ENCODE data around the gene THAP8.

Gene THAP8

DNA sequence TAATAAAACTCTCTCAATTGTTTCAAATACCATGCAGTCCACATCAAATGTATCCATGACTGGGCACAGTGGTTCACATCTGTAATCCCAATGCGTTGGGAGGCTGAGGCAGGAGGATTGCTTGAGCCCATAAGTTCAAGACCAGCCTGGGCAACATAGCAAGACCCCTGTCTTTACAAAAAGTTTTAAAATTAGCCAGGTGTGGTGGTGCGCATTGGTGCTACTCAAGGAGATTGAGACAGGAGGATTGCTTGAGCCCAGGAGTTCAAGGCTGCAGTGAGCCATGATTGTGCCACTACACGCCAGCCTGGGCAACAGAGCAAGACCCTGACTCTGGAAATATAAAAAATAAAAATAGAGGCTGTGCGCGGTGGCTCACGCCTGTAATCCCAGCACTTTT lies 26.4 kb downstream of the THAP8 start:
- no peak for DNase-seq

DNA sequence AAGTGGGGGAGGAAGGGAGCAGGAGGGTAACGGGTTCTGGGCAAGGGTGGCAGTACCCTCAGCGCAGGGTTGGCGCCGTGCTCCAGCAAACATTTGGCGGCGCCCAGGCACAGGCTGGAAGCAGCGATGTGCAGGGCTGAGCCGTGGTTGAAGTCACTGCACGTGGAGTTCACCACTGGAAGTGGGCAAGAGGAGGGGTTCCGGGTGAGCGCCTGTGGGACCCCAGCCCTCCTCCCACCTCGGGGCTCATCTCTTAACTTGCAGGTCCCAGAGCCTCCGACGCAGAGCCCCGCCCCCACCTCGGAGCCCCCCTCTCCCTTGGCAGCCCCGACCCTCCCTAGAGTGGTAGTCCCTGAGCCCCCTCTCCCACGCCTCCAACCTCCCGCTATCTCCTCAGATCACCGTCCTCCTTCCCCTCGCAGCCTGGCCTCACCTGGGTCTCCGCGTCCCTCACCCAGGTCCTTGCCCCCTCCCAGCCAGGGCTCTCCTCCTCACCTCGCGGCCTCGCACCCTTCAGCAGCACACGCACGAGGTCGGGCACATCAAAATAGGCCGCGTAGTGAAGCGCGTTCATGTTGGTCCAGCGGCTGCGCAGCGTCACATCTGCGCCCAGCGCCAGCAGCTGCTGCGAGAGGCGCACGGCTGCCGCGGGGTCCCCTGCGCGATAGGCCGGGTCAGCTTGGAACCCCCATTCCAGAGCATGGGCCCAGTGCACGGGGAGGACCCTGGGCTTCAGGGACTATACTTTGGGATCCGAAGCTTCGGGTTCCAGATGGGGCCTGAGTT lies 27.8 kb downstream of the THAP8 start:
- no peak for DNase-seq

DNA sequence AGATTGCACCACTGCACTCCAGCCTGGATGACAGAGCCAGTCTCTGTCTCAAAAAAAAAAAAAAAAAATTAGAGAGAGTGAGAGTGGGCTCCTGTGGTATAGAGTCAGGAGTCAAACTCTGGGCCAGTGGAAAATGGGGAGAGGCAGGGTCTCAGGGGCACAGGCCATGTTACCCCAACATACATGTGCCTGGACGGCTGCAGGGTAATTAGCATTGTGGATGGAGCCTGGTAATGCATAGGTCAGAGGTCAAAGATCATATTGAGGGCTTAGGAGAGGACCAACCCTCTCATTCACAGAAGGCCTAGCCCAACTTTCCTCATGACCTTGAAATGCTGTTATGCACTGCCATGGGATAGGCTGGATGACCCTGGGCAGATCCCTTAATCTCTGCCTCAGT lies 28.5 kb downstream of the THAP8 start:
- no peak for DNase-seq

DNA sequence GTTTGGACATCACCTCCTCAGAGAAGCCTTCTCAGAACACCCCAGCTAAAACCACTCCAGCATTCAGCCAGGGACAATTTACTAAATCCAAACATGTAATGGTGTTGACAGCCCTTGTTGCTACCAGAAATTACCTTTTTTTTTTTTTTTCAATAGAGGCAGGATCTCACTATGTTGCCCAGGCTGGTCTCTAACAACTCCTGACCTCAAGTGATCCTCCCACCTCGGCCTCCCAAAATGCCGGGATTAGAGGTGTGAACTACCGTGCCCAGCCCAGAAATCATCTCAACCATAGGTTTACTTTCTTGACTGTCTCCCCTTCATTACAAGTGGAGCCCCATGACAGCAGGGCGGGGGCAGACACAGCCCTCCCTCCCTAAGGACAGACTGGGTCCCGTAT lies 30.7 kb downstream of the THAP8 start:
- no peak for DNase-seq

DNA sequence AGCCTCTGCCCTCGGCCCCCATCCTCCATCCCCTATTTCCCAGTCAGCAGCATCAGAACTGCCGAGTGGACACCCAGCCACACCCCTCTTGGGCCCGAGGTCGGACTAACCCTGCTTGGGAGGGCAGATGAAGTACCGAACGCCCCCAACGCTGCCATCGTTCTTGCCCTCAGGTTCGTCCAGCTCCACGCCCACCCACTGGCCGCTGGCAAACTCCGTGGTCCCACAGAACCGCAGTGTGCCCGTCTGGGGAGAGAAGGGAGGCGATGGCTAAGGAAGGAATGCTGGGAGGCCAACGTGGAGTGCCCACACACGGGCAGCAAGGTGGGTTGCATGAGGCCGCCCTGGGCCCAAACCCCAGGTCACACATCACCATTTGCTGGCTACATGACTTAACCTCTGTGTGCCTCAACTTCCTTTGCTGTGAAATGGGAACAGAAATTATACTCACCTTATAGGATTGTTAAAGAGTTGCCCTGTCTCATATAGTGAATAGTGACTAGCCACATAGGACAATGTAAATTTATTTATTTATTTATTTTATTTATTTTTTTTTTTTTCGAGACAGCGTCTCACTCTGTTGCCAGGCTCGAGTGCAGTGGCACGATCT lies 34.9 kb downstream of the THAP8 start:
- DNase-seq = no peak

DNA sequence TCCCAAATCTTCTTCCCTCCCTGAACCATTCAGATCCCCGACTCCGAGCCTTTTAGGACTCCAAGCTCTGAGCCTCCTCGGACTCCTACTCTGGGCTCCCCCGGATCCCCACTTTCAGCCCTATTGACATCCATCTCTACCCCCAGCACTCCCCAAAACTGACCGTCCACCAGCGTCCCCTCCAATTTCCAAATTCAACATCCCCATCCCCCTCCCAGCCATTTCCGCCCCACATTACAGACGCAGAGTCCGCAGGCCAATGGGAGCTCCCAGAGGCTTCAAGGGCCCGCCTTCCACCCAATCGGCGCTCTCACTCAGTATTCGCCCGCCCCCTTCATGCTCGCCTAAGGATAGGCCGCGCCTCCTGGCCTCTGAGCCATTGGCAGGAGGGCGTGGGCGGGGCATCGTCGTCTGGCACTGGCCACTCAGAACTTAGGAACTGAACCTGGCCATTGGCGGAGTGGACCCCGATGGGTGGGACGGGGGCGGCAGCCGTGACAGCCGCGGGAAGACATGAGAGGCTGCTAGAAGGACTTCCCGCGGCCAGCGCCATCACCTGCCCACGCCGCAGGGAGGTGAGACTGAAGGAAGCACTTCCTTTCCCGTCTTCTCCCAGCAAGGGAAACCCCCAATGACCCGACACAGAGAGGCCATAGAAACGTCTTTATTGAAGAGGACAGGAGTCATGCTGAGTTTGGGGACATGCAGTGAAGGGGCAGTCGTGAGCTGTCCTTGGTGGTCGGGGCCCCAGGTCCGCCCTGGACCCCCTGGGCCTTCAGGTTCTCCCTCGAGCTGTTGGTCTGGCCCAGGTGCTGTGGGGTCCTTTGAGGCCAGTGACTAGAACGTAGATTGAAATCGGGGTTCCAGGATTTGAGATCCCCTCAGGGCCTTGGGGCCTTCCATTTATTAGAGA lies 39.8 kb downstream of the THAP8 start, which contains the start of gene ALKBH6:
Gene ALKBH6, minus strand, starts transcription at position 202 of the 913 bp plus-strand sequence. CDS start 816 bp downstream, outside the sequence.
- peak; percentile 99 for DNase-seq

DNA sequence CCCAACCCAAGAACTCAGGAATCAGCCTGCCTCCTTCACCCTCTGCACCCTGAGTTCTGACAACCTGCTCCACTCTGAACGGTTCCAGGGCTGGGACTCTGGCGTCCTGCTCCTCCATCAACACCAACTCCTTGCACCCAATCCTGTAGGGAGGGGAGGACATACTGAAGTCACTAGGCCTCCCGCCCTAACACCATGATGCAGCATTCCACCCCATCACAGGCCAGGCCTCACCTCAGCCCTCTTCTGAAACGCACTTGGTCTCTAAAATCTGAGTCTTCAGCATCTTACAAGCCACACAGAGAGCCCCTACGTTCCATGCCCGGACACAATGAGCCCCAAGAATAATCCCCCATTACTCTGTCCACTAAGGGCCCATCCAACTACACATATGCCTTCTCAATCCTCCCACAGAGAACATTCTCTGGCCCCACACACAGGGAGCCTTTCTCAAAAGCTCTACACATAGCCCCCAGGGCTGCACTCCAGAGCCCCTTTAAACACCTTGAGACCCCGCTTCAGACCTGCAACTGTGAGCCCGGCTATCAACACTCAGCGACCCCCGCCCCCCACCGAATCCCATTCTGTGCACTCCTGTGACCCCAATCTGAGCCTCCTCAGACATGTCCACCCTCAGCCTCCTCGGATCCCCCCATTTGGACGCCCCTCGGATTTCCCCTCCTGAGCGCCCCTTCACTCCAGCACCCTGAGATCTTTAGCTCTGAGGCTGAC lies 40.6 kb downstream of the THAP8 start:
- no peak for DNase-seq

DNA sequence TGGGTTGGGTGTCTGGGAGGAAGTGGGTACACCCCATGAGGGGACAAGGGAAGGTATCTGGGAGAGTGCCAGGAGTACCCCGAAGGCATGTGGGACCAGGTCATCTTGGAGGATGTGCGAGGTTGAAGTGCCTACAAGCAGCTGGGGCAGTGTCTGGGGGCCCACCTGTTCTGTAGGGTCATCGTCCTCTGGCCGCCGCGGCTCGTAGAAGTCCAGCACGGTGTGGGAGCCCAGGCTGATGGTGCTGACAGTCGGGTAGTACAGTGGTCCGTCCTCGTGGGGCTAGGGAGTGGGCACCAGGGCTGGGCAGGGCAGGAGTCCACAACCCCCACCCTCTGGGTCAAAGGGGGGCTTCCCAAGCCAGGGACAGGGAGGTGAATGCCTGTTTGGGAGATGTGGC lies 43.7 kb downstream of the THAP8 start:
- no peak for DNase-seq

DNA sequence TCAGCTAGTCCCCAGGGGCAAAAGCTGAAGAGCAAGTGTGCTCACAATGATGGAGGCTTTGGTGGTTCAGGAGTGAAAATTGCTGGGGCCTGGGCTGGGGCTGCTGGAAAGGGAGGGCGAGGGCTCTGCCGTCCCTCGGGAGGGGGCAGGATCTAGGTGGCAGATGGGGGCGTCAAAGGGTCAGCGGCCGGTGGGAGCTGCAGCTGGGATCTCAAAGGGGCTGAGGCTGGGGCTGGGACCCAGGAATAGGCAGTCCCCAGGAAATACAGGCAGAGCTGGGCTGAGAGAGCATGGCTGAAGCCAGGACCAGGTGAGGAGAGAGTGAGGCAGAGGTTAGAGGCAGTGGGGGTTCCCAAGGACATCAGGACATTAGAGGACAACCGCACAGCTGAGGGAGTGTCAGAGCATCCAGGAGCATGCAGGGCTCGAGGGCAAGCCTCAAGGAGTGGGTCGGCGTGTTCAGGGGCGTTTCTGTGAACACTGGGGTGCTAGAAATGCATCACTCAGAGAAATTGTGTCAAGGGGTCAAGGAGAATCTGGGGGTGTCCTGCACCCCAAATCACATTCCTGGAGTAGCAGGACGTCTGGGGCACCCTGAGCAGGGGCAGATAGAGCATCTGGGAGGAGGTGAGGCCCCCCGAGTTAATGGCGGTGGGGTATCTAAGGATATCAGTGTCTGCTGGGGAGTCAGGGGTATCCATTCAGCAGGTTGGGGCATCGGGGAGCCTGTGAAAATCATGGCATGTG lies 44.3 kb downstream of the THAP8 start:
- DNase-seq = no peak

DNA sequence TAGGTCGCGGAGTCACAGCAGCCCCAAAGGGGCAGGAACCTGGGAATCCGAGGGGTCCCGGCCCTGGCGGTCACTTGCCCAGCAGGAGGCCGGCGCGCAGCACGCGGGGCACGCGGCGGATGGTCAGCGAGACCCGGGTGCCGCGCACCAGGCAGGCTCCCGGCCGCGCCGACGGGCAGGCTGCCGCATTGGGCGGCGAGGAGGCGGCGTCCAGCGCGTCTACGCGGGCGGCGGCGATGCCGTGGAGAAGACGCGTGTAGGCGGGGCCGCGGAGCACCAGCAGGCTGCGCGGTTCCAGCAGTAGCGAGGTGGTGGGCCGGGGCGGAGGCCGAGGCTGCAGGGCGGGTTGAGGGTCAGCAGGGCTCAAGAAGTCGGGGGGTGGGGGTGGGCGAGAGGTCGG lies 44.9 kb downstream of the THAP8 start:
- peak; percentile 22 for DNase-seq

DNA sequence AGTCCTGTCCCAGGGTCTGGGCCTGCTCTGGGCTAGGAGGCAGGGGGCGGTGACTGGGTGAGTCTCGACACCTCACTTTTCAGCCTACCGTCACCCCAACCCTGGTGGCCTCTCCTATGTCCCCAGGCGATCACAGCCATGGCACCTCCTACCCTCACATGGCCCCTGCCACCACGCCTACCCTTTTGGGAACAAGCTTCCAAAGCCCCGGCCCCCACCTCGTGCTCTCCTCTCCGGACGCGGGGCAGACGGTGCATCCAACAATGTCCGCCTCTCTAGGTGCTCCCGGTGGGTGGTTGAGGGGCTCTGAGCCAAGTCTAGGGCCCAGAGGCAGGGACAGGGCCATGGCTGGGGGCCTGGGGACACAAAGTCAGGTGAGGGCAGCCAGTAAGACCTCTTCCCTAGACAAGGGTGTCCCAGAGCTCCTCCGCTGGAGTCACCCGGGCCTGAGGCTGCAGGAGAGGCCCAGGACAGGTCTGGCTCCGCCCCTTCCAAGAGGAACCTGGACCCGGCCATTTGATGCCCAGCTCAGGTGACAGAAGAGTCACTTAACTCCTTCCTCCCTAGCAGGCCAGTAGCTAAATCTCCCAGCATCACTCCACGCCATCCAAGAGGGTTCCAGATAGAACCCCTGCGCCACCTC lies 45.6 kb downstream of the THAP8 start, which contains the start of gene SYNE4:
Gene SYNE4, minus strand, starts transcription at position 478 of the 643 bp plus-strand sequence. Its CDS starts 132 bp downstream, at position 346.
- DNase-seq = no peak

DNA sequence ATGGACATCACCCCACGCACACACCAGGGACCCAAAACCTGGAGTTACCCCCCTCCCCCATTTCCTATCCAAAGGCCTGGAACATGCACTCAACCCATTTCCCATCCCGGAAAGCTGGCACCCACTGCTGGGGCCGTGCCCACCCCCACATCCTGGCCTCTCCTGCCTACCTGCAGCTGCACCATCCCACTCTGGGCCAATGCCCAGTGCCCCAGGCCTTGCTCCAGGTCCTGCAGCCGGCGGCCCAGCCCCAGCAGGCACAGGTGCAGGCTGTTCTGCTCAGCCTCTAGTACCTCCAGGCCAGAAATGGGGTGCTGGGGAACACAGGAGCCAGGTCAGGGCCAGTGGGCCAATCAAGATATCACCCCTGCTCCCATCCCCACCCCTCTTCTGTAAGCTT lies 47.1 kb downstream of the THAP8 start:
- no peak for DNase-seq

DNA sequence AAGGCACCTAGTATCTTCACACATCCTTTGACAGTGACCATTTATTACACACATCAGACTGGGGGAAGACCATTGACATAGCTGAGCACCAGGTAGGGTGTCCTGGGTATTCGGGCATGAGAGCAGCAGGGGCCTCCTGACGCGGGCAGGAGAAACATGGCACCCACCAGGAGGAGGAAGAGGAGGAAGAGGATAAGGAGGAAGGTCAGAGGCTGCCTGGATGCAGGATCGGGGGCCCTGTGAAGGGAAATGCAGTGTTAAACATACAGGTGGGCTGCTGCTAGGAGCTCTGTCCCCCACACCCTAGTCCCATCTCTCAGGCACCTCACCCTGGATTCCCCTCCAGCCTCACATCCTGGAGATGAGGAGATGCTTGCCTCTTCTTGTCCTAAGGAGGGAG lies 50.8 kb downstream of the THAP8 start:
- no peak for DNase-seq

DNA sequence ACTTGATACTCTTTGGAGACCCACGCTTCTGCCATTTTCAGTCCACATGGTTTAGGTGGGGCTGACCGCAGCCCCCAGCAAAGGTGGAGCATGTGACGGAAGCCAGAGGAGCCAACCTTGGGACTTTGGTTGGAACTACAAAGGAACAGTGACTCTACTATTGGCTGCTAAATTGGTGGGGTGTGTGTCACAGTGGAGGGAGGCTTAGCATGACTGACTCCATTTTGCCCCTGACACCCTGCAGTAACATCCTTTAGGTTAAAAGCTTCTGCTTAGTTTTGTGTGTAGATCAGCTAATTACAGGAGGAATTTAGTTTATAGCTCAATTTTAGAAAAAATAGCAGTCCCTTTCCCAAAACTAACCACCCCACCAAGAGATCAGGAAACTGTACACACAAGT lies 52.5 kb downstream of the THAP8 start:
- DNase-seq = no peak

DNA sequence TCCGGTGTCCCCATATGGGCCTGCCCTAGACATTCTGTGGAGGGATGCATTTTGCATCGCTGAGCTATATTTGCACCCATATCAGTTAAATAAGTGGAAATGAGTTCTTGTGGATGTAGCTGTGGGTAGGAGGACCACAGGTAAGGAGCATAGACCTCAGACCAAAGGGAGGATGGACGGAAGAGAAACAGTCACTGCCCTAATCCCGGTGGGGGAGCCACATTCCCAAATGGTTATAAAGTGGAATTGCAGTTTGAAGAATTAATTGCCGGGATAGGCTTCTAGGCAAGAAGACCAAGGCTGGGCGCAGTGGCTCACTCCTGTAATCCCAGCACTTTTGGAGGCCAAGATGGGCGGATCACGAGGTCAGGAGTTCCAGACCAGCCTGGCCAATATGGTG lies 57.3 kb downstream of the THAP8 start:
- no peak for DNase-seq

DNA sequence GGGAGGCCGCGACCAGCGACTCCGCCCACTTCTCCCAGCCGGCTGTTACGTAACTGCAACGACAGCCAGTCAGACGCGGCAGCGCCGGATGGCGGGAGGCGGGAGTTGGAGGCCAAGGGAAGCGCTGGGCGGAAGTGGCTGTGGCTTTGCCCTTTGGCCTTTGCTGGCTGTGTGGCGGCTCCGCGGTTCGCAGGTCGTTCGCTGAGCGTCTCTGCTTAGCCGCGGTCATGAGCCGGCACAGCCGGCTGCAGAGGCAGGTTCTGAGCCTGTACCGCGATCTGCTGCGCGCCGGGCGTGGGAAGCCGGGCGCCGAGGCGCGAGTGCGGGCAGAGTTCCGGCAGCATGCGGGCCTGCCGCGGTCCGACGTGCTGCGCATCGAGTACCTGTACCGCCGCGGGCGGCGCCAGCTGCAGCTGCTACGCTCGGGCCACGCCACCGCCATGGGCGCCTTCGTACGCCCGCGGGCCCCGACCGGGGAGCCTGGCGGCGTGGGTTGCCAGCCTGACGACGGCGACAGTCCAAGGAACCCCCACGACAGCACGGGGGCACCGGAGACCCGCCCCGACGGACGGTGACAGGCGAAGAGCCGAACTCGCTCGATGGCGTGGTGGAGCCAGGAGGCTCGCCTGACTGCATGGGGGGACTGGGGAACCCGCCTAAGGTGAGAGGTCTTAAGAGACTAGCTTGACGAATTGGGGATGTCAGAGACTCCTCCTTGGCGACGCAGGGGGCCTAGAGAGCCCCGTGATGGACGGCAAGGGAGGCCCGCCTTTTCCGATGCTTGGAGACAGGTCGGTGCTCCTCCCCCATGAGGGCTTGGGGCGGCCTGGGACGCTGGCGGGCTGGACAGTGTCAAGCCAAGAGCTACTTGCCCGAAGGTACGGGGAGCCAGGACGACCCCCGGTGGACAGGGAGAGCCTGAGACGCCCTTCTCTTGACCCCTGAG lies 58.8 kb downstream of the THAP8 start, which contains the start of gene SDHAF1:
Gene SDHAF1, plus strand, starts transcription at position 141 of the 946 bp plus-strand sequence. Its CDS starts 87 bp downstream, at position 228.
- peak; percentile 91 for DNase-seq

DNA sequence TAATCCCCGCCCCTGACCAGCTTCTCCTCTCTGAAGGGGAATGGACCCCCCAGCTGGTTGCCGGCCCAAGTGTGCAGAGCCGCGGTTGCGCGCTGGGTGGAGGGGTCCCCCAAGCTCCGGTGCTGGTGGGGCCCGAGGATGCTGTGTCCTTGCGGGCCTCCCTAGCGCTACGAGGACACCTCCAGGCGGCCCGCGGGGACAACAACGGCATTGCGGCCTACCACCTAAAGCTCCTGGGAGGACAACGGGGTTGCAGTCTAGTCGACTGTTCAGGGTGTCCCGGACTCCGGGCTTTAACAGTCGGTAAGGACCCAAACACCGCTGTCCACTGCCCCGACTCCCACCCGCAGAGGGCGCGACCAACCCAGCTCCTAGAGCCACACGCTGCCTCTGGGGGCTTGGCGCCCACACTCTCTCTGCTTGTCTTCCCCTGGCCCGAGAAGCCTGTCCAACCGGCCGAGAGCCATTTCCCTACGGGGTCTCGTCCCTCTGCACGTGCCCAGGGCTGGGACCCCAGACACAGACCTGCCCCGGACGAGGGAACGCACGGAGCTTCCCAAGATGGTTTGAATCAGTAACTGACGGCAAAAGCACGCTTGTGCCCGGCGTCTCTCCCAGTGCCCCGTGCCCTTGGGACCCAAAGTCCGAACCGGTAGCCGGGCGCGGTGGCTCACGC lies 60.0 kb downstream of the THAP8 start:
- no peak for DNase-seq

DNA sequence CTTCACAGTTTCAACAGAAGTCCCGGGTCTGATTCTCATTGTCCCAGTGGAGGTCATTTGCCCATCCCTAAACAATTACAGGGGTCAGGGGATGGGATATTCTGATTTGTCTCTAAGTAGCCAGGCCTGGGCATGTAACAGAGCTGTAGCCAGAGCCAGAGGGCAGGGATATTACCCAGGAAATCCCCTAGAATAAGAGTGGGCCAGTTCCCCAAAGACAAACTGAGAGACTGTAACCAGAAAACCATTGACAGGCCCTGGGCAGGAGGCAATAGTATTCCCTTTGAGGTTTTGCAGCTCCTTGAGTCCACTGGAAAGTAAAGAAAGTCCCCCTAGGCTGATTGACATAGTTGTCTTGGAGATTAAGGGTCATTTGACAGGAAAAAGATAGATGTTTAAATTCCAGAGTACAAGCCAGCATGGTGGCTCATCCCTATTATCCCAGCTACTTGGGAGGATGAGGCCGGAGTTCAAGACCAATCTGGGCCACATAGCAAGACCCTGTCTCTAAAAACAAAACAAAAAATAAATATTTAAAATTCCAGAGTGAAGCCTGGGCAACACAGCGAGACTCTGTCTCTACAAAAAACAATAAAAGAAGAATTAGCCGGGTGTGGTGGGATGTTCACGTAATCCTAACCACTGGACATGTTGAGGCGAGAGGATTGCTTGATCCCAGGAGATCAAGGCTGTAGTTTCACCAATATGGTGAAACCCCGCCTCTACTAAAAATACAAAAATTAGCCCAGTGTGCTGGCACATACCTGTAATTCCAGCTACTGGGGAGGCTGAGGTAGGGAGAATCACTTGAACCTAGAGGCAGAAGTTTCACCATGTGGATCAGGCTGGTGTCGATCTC lies 60.9 kb downstream of the THAP8 start:
- DNase-seq = no peak

Data from CD4-positive, alpha-beta T cell treated with Interferon gamma for 1 hour (primary cell).